HepG2 (cell line): ENCODE measurements around the gene CCDC88C. TPM values are rescaled to one million over a fixed set of nuclear protein-coding genes. Genes with fewer than 3 reads are reported as not detected.

ENCODE experiments used
- AGO2 ChIP-seq: fragments of 200-400 bp; formaldehyde crosslinking; optimal IDR thresholded peaks from 2 replicates; pipeline ENCODE3; 2017; ENCODE audit warnings: mild to moderate bottlenecking, low read depth, low read length, moderate library complexity
- ARHGAP35 ChIP-seq: sonication (generic); formaldehyde crosslinking; IDR thresholded peaks from 2 replicates; pipeline ENCODE4 v1.9.0; 2022; ENCODE audit warnings: mild to moderate bottlenecking, inconsistent platforms, moderate library complexity, missing genetic modification reagents, borderline replicate concordance
- ATM ChIP-seq: fragments of 450-650 bp; IDR thresholded peaks from 2 replicates; pipeline ENCODE4 v1.7.1; 2017; ENCODE audit warnings: mild to moderate bottlenecking, borderline replicate concordance
- CEBPB ChIP-seq: IDR thresholded peaks from 2 replicates; pipeline ENCODE4 v1.6.1; 2011; ENCODE audit warnings: low read depth, low read length, improper control_type of control experiment, borderline replicate concordance
- EHMT2 ChIP-seq: fragments of 200-600 bp; sonication (generic); IDR thresholded peaks from 2 replicates; pipeline ENCODE4 v1.7.0; 2017; ENCODE audit warnings: antibody characterized with exemption, low read depth, low read length, borderline replicate concordance
- FOXK2 ChIP-seq: fragments of 450-650 bp; IDR thresholded peaks from 2 replicates; pipeline ENCODE4 v1.6.1; 2016
- GFI1 ChIP-seq: sonication (generic); formaldehyde crosslinking; IDR thresholded peaks from 2 replicates; pipeline ENCODE4 v1.5.0; 2020; ENCODE audit warnings: missing genetic modification reagents, mild to moderate bottlenecking, borderline replicate concordance
- HOXA3 ChIP-seq: sonication (generic); formaldehyde crosslinking; IDR thresholded peaks from 2 replicates; pipeline ENCODE4 v1.5.0; 2020; ENCODE audit warnings: missing genetic modification reagents
- KLF13 ChIP-seq: sonication (generic); formaldehyde crosslinking; IDR thresholded peaks from 2 replicates; pipeline ENCODE4 v1.4.0; 2020; ENCODE audit warnings: mild to moderate bottlenecking, missing genetic modification reagents
- MED1 ChIP-seq: sonication (generic); formaldehyde crosslinking; IDR thresholded peaks from 2 replicates; pipeline ENCODE4 v1.4.0; 2020; ENCODE audit warnings: missing genetic modification reagents
- MIER2 ChIP-seq: IDR thresholded peaks from 2 replicates; pipeline ENCODE4 v1.6.1; 2016; ENCODE audit warnings: missing biosample characterization, missing genetic modification reagents
- NFE2L1 ChIP-seq: sonication (generic); formaldehyde crosslinking; IDR thresholded peaks from 2 replicates; pipeline ENCODE4 v1.4.0; 2020; ENCODE audit warnings: missing genetic modification reagents, mild to moderate bottlenecking, borderline replicate concordance
- PBX2 ChIP-seq: IDR thresholded peaks from 2 replicates; pipeline ENCODE4 v1.6.1; 2016; ENCODE audit warnings: control low read depth
- STAT5B ChIP-seq: sonication (generic); formaldehyde crosslinking; IDR thresholded peaks from 2 replicates; pipeline ENCODE4 v1.4.0; 2020; ENCODE audit warnings: missing genetic modification reagents
- TCF7L2 ChIP-seq: IDR thresholded peaks from 2 replicates; pipeline ENCODE4 v1.6.1; 2011; ENCODE audit warnings: mild to moderate bottlenecking, low read depth, low read length, moderate library complexity
- THRA ChIP-seq: sonication (generic); formaldehyde crosslinking; IDR thresholded peaks from 2 replicates; pipeline ENCODE4 v1.4.0; 2020; ENCODE audit warnings: missing genetic modification reagents, borderline replicate concordance
- ZKSCAN5 ChIP-seq: sonication (generic); formaldehyde crosslinking; IDR thresholded peaks from 2 replicates; pipeline ENCODE4 v1.5.1; 2020; ENCODE audit warnings: mild to moderate bottlenecking, missing genetic modification reagents
- ZNF263 ChIP-seq: sonication (generic); formaldehyde crosslinking; IDR thresholded peaks from 2 replicates; pipeline ENCODE4 v1.4.0; 2020; ENCODE audit warnings: missing genetic modification reagents
- ZNF652 ChIP-seq: IDR thresholded peaks from 2 replicates; pipeline ENCODE4 v1.6.1; 2016; ENCODE audit warnings: low read depth, borderline replicate concordance
- ZNF792 ChIP-seq: IDR thresholded peaks from 2 replicates; pipeline ENCODE4 v1.6.1; 2016
- polyA plus RNA-seq, 8 experiments: library from polyadenylated mRNA; depleted of rRNA in 3 of 8; stranded (reverse) in 7 of 8; unstranded in 1 of 8; fragments of >200 nt; fragmentation: Illumina TruSeq in 4 of 8; extraction: Trizol in 4 of 8; gene quantifications; 2 replicates each; pipeline versions ENCODE4 v1.2.1 to v1.2.3, GENCODE V29; 2011 to 2016; ENCODE audit warnings: low read depth in 4 of 8, missing spikeins in 1 of 8, mixed read lengths in 1 of 8; ENCODE audit not compliant: insufficient read depth in 1 of 8
- total RNA-seq, 5 experiments: library from RNA; depleted of rRNA; stranded (reverse); fragments of >200 nt; fragmentation: Illumina TruSeq; extraction: Trizol; gene quantifications; 2 replicates each; pipeline ENCODE4 v1.2.3, GENCODE V29; 2016; ENCODE audit warnings: low read depth in 1 of 5
- TF ChIP-seq, protein P1 (sequence below): sonication (generic); formaldehyde crosslinking; IDR thresholded peaks from 2 replicates; pipeline ENCODE4 v1.8.1; 2023; ENCODE audit warnings: mild to moderate bottlenecking, missing genetic modification reagents
- TF ChIP-seq, protein P2 (sequence below): IDR thresholded peaks from 2 replicates; pipeline ENCODE4 v1.6.1; 2016; ENCODE audit warnings: low read depth, missing genetic modification reagents, missing compliant biosample characterization

The CCDC88C gene
- total and polyA plus RNA-seq, 2 of the 13 experiments (the other 11 are each of a cell fraction or from before 2014, with no cell fraction given), result 3.6 to 11.7 TPM

DNA sequence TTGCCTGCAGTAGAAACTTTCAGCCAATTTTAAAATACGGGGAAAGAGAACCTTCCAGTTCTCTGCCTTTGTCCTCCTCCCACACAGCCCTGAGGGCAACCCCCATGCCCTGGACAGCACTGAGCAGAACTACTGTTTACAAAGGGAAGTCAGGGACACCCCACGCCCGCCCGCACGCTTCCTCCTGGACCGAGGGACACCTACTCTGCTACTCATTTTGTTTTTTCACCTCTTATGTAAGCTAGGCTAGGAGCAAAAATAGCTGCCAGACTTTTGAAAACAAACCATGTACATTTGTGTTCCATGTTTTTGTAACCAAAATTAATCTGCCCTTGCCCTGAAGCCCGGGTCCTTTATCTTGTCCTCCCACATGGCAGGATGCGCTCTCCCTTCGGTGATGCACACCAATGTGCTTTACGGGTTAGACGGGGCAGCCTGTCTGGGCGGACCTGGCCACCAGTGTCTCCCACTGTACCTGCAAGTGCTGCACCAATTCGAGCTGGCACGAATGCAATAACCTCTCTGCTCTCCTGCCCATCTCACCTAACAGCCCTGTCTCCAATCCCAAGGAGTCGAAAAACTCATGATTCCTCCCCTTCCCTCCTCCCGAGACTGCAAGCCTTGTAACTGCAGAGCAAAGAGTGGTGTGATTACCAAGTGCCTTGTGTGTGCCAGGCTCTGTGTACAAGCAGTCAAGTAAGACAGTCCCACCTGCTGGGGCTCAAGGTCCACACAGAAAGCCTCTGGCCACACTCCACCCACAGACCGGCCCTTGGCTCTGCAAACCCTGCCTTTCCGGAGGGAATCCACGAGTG lies 85.2 kb downstream of the CCDC88C start (continued):
- TF ChIP-seq, protein P1, sequence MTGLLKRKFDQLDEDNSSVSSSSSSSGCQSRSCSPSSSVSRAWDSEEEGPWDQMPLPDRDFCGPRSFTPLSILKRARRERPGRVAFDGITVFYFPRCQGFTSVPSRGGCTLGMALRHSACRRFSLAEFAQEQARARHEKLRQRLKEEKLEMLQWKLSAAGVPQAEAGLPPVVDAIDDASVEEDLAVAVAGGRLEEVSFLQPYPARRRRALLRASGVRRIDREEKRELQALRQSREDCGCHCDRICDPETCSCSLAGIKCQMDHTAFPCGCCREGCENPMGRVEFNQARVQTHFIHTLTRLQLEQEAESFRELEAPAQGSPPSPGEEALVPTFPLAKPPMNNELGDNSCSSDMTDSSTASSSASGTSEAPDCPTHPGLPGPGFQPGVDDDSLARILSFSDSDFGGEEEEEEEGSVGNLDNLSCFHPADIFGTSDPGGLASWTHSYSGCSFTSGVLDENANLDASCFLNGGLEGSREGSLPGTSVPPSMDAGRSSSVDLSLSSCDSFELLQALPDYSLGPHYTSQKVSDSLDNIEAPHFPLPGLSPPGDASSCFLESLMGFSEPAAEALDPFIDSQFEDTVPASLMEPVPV (CRISPR knock-in tag), result no peak
- TF ChIP-seq AGO2, result no peak
- no peak for TF ChIP-seq CEBPB
- no peak for TF ChIP-seq MIER2
- TF ChIP-seq ARHGAP35, result no peak
- TF ChIP-seq PBX2, result no peak
- no peak for TF ChIP-seq FOXK2
- no peak for TF ChIP-seq EHMT2
- no peak for TF ChIP-seq ATM
- TF ChIP-seq GFI1 (CRISPR knock-in tag), result no peak
- peak; percentile 81 for TF ChIP-seq ZNF263 (CRISPR knock-in tag)
- 0 out of 2 replicates have a peak, but pooled peaks have one; percentile 19 for TF ChIP-seq HOXA3
- no peak for TF ChIP-seq ZNF652 (CRISPR knock-in tag)
- TF ChIP-seq MED1 (CRISPR knock-in tag), result no peak
- no peak for TF ChIP-seq ZKSCAN5 (CRISPR knock-in tag)
- TF ChIP-seq TCF7L2, result no peak
- no peak for TF ChIP-seq ZNF792 (CRISPR knock-in tag)
- TF ChIP-seq NFE2L1 (CRISPR knock-in tag), result no peak
- no peak for TF ChIP-seq STAT5B (CRISPR knock-in tag)
- TF ChIP-seq, protein P2, sequence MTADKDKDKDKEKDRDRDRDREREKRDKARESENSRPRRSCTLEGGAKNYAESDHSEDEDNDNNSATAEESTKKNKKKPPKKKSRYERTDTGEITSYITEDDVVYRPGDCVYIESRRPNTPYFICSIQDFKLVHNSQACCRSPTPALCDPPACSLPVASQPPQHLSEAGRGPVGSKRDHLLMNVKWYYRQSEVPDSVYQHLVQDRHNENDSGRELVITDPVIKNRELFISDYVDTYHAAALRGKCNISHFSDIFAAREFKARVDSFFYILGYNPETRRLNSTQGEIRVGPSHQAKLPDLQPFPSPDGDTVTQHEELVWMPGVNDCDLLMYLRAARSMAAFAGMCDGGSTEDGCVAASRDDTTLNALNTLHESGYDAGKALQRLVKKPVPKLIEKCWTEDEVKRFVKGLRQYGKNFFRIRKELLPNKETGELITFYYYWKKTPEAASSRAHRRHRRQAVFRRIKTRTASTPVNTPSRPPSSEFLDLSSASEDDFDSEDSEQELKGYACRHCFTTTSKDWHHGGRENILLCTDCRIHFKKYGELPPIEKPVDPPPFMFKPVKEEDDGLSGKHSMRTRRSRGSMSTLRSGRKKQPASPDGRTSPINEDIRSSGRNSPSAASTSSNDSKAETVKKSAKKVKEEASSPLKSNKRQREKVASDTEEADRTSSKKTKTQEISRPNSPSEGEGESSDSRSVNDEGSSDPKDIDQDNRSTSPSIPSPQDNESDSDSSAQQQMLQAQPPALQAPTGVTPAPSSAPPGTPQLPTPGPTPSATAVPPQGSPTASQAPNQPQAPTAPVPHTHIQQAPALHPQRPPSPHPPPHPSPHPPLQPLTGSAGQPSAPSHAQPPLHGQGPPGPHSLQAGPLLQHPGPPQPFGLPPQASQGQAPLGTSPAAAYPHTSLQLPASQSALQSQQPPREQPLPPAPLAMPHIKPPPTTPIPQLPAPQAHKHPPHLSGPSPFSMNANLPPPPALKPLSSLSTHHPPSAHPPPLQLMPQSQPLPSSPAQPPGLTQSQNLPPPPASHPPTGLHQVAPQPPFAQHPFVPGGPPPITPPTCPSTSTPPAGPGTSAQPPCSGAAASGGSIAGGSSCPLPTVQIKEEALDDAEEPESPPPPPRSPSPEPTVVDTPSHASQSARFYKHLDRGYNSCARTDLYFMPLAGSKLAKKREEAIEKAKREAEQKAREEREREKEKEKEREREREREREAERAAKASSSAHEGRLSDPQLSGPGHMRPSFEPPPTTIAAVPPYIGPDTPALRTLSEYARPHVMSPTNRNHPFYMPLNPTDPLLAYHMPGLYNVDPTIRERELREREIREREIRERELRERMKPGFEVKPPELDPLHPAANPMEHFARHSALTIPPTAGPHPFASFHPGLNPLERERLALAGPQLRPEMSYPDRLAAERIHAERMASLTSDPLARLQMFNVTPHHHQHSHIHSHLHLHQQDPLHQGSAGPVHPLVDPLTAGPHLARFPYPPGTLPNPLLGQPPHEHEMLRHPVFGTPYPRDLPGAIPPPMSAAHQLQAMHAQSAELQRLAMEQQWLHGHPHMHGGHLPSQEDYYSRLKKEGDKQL (CRISPR knock-in tag), result no peak
- no peak for TF ChIP-seq THRA (CRISPR knock-in tag)
- no peak for TF ChIP-seq KLF13 (CRISPR knock-in tag)
